Measurements from ENCODE around the gene B3GNT5.

- TF ChIP-seq POLR2A (IDR thresholded peaks at IDR 0.05) = no peak
- TF ChIP-seq, protein P1, sequence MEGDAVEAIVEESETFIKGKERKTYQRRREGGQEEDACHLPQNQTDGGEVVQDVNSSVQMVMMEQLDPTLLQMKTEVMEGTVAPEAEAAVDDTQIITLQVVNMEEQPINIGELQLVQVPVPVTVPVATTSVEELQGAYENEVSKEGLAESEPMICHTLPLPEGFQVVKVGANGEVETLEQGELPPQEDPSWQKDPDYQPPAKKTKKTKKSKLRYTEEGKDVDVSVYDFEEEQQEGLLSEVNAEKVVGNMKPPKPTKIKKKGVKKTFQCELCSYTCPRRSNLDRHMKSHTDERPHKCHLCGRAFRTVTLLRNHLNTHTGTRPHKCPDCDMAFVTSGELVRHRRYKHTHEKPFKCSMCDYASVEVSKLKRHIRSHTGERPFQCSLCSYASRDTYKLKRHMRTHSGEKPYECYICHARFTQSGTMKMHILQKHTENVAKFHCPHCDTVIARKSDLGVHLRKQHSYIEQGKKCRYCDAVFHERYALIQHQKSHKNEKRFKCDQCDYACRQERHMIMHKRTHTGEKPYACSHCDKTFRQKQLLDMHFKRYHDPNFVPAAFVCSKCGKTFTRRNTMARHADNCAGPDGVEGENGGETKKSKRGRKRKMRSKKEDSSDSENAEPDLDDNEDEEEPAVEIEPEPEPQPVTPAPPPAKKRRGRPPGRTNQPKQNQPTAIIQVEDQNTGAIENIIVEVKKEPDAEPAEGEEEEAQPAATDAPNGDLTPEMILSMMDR (IDR thresholded peaks at IDR 0.05 in 4 of 5, conservative IDR thresholded peaks at IDR 0.05 in 1 of 5) = no peak
Observed at GRCh38 chr3:183265157-183265642, 12.1 kb downstream of the B3GNT5 start.

Measured in gastrocnemius medialis (tissue), 4 donors.